ENCODE measurements around the gene MLLT10.
"Not testable (repeated sequence)": the region's sequence is repeated elsewhere in the genome, so short reads cannot be mapped to it uniquely, and the experiment has no call there.

MLLT10 gene

DNA sequence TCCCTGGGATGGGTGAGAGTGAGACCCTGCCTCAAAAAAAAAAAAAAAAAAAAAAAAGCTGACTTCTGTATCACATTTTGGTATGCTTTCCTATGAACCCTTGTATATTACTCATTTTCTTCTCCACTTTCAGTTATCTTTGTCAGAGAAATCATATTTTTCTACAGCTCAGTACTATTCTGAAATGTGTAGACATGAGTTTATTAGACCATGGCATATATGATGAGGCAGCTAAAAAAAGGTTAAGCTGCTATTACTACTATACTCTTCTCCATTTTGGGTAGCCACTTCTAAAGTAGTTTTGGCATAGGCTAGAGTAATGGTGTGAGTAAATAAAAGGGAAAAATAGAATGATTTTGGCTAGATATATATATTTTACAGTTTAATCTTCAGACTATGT is 53.4 kb downstream of the MLLT10 start:
- no peak overlapping the region for H3K4me3 ChIP-seq
- peaks cover 9% of the 10 kb centered on the region; the same call in 1 of the 2 replicates for H3K36me3 ChIP-seq (ENCODE audit: insufficient read depth, low read length)
- TF ChIP-seq POLR2AphosphoS5 (IDR thresholded peaks at IDR 0.05; ENCODE audit: borderline replicate concordance, low read depth, low read length) (no peak), EZH2 (IDR thresholded peaks at IDR 0.05) (no peak), FOXP2 (optimal IDR thresholded peaks at IDR 0.05; ENCODE audit: control extremely low read depth, extremely low read length, insufficient read depth) (no peak)
- no peaks in the 10 kb centered on the region for H3K9me3 ChIP-seq (ENCODE audit: low read depth, low read length)
- no peak for DNase-seq (ENCODE audit: low read depth, low spot score)
- no peak overlapping the region for H3K27ac ChIP-seq
- H3K9ac ChIP-seq (ENCODE audit: insufficient read length), result no peak overlapping the region

DNA sequence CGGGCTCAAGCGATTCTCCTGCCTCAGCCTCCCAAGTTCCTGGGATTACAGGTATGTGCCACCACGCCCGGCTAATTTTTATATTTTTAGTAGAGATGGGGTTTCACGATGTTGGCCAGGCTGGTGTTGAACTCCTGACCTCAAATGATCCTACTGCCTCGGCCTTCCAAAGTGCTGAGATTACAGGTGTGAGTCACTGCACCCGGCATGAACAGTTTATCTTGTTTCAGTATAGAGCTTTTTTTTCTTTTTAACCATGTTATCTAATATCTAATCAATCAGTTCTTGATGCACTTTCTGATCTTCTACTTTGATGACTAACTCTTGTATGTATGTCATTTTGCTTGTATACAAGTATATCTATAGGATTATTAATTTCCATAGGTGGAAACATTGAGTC is 54.1 kb downstream of the MLLT10 start:
- not testable (repeated sequence) for H3K36me3 ChIP-seq (ENCODE audit: insufficient read depth, low read length); H3K27ac ChIP-seq; H3K9ac ChIP-seq (ENCODE audit: insufficient read length); H3K9me3 ChIP-seq (ENCODE audit: low read depth, low read length); DNase-seq (ENCODE audit: low read depth, low spot score); H3K4me3 ChIP-seq

DNA sequence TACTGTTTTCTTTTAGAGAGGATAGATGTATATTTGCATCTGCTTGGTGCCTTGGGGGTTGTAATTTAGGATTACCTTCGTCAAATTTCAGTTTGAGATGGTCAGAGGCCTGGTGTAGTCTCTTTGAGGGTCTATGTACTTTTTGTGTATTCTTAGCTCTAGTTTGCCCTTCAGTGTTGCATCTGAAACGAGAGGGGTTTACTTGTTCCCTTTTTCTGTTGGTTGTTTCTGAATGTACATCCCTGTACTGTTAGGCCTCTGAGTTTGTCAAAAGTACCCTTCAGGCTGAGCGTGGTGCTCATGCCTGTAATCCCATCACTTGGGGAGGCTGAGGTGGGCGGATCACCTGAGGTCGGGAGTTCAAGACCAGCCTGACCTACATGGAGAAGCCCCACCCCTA is 60.0 kb downstream of the MLLT10 start:
- DNase-seq (ENCODE audit: low read depth, low spot score), result no peak
- no peak for TF ChIP-seq POLR2AphosphoS5 (IDR thresholded peaks at IDR 0.05; ENCODE audit: borderline replicate concordance, low read depth, low read length)
- TF ChIP-seq EZH2 (IDR thresholded peaks at IDR 0.05), result no peak
- TF ChIP-seq FOXP2 (optimal IDR thresholded peaks at IDR 0.05; ENCODE audit: control extremely low read depth, extremely low read length, insufficient read depth), result no peak
- H3K9me3 ChIP-seq (ENCODE audit: low read depth, low read length), result no peaks in the 10 kb centered on the region
- H3K4me3 ChIP-seq, result no peak overlapping the region
- H3K27ac ChIP-seq, result no peak overlapping the region
- H3K36me3 ChIP-seq (ENCODE audit: insufficient read depth, low read length), result peaks cover 5% of the 10 kb centered on the region; the same call in 1 of the 2 replicates
- H3K9ac ChIP-seq (ENCODE audit: insufficient read length), result no peak overlapping the region

GRCh38 chr10:21599582-21599981 is 65.5 kb downstream of the MLLT10 start:
- no peaks in the 10 kb centered on the region for H3K36me3 ChIP-seq (ENCODE audit: insufficient read depth, low read length)
- no peak overlapping the region for H3K27ac ChIP-seq
- TF ChIP-seq EZH2 (IDR thresholded peaks at IDR 0.05) (no peak), FOXP2 (optimal IDR thresholded peaks at IDR 0.05; ENCODE audit: control extremely low read depth, extremely low read length, insufficient read depth) (no peak), POLR2AphosphoS5 (IDR thresholded peaks at IDR 0.05; ENCODE audit: borderline replicate concordance, low read depth, low read length) (no peak)
- H3K9me3 ChIP-seq (ENCODE audit: low read depth, low read length), result no peaks in the 10 kb centered on the region
- no peak overlapping the region for H3K9ac ChIP-seq (ENCODE audit: insufficient read length)
- H3K4me3 ChIP-seq, result no peak overlapping the region
- no peak for DNase-seq (ENCODE audit: low read depth, low spot score)

DNA sequence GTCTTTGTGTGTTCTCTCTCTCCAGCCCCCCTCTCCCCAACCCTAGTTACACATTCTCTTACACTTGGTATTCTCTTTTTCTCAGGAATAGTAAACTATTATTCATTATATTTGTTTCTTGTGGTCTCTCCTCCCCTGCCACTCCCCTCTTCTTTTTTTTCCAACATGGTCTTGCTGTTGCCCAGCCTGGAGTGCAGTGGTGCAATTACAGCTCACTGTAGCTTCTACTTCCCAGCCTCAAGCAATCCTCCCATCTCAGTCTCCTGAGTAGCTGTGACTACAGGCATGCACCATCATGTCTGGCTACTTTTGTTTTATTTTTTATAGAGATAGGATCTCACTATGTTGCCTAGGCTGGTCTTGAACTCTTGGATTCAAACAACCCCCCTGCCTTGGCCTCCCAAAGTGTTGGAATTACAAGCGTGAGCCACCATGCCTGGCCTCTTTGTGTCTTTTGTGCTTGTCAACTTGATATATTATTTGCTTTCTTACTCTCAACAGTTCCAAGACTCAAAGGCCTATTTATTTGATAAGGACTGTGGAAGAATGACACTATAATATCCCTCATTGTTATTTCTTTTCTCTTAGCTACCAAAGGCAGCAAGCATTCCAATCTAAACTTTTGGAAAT is 66.9 kb downstream of the MLLT10 start:
- Histone ChIP-seq H3K9me3 (ENCODE audit: low read depth, low read length) (no peaks in the 10 kb centered on the region), H3K9ac (ENCODE audit: insufficient read length) (no peak overlapping the region), H3K4me3 (no peak overlapping the region), H3K27ac (no peak overlapping the region), H3K36me3 (ENCODE audit: insufficient read depth, low read length) (peaks cover 2% of the 10 kb centered on the region; the same call in 1 of the 2 replicates)
- DNase-seq (ENCODE audit: low read depth, low spot score), result no peak
- TF ChIP-seq FOXP2 (optimal IDR thresholded peaks at IDR 0.05; ENCODE audit: control extremely low read depth, extremely low read length, insufficient read depth), result no peak
- TF ChIP-seq POLR2AphosphoS5 (IDR thresholded peaks at IDR 0.05; ENCODE audit: borderline replicate concordance, low read depth, low read length), result no peak
- TF ChIP-seq EZH2 (IDR thresholded peaks at IDR 0.05), result no peak

DNA sequence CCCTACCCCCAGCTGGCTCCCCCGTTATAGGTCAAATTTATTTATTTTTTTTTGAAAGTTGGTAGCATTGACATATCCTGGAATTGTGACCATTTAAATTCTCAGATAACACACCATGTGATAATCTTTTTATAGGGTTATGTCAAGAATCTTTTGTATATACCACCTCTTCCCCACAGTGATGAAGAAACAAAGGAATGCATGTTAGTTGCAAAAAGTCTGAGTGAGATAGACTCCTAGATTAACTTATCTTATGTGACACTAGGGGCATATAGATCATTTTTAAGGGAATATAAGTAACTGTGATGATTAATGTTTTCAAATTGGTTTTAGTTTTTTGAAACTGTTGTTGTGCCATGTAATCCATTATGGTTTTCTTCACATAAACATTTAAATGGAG is 68.3 kb downstream of the MLLT10 start:
- Histone ChIP-seq H3K27ac (no peak overlapping the region), H3K9me3 (ENCODE audit: low read depth, low read length) (no peaks in the 10 kb centered on the region), H3K9ac (ENCODE audit: insufficient read length) (no peak overlapping the region), H3K4me3 (no peak overlapping the region), H3K36me3 (ENCODE audit: insufficient read depth, low read length) (peaks cover 13% of the 10 kb centered on the region)
- TF ChIP-seq EZH2 (IDR thresholded peaks at IDR 0.05), result no peak
- TF ChIP-seq FOXP2 (optimal IDR thresholded peaks at IDR 0.05; ENCODE audit: control extremely low read depth, extremely low read length, insufficient read depth), result no peak
- TF ChIP-seq POLR2AphosphoS5 (IDR thresholded peaks at IDR 0.05; ENCODE audit: borderline replicate concordance, low read depth, low read length), result no peak
- DNase-seq (ENCODE audit: low read depth, low spot score), result no peak

DNA sequence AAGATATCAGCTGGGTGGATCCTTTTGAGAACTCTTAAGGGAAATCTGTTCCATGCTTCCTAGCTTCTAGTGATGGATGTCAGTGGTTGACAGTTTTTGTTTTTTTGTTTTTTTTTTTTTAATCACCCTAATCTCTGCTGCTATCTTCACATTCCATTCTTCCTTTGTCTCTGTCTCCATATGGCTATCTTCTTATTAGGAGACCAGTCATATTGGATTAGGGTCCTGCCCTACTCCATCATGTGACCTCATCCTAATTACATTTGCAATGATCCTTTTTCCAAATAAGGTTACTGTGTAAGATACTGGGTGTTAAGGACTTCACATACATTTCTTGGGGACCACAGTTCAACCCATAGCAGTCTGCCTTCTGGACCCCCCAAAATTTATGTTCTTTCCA is 69.7 kb downstream of the MLLT10 start:
- Histone ChIP-seq H3K36me3 (ENCODE audit: insufficient read depth, low read length) (peaks cover 20% of the 10 kb centered on the region), H3K27ac (no peak overlapping the region), H3K9me3 (ENCODE audit: low read depth, low read length) (no peaks in the 10 kb centered on the region), H3K9ac (ENCODE audit: insufficient read length) (no peak overlapping the region), H3K4me3 (no peak overlapping the region)
- TF ChIP-seq EZH2 (IDR thresholded peaks at IDR 0.05) (no peak), FOXP2 (optimal IDR thresholded peaks at IDR 0.05; ENCODE audit: control extremely low read depth, extremely low read length, insufficient read depth) (no peak), POLR2AphosphoS5 (IDR thresholded peaks at IDR 0.05; ENCODE audit: borderline replicate concordance, low read depth, low read length) (no peak)
- no peak for DNase-seq (ENCODE audit: low read depth, low spot score)

DNA sequence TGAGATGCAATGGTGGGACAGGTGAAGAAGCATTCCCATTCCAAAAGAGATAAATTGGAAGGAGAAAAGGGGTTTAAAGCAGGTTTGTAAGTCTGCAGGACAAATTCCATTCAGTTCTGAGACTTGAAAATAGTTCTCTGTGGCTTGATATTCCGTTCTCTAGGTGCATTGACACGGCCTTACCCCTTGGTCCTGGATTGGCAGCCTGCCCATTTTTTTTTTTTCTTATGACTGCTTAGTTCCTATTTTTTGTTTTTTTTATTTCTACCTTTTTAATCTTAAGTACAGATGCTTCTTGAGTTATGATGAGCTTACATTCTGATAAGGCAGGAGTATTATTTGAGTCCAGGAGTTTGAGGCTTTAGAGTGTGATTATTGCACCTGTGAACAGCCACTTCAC is 70.6 kb downstream of the MLLT10 start:
- Histone ChIP-seq H3K27ac (no peak overlapping the region), H3K9me3 (ENCODE audit: low read depth, low read length) (no peaks in the 10 kb centered on the region), H3K4me3 (no peak overlapping the region), H3K36me3 (ENCODE audit: insufficient read depth, low read length) (peaks cover 27% of the 10 kb centered on the region), H3K9ac (ENCODE audit: insufficient read length) (no peak overlapping the region)
- no peak for DNase-seq (ENCODE audit: low read depth, low spot score)
- TF ChIP-seq POLR2AphosphoS5 (IDR thresholded peaks at IDR 0.05; ENCODE audit: borderline replicate concordance, low read depth, low read length) (no peak), FOXP2 (optimal IDR thresholded peaks at IDR 0.05; ENCODE audit: control extremely low read depth, extremely low read length, insufficient read depth) (no peak), EZH2 (IDR thresholded peaks at IDR 0.05) (no peak)

DNA sequence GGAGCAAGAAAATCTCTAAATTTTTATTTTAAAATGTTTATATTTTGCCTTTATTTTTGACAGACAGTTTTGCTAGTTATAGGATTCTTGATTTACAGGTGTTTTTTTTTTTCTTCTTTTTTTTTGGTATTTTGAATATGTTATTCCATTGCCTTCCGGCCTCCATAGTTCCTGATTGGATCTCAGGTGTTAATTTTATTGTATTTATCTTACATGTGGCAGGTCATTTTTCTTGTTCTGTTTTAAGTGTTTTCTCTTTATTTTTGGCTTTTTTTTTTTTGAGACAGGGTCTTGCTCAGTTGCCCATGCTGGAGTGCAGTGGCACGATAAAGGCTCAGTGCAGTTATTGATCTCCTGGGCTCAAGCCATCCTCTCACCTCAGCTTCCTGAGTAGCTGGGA is 73.9 kb downstream of the MLLT10 start:
- TF ChIP-seq EZH2 (IDR thresholded peaks at IDR 0.05) (no peak), FOXP2 (optimal IDR thresholded peaks at IDR 0.05; ENCODE audit: control extremely low read depth, extremely low read length, insufficient read depth) (no peak), POLR2AphosphoS5 (IDR thresholded peaks at IDR 0.05; ENCODE audit: borderline replicate concordance, low read depth, low read length) (no peak)
- Histone ChIP-seq H3K9ac (ENCODE audit: insufficient read length) (no peak overlapping the region), H3K4me3 (no peak overlapping the region), H3K27ac (no peak overlapping the region), H3K36me3 (ENCODE audit: insufficient read depth, low read length) (peaks cover 33% of the 10 kb centered on the region), H3K9me3 (ENCODE audit: low read depth, low read length) (no peaks in the 10 kb centered on the region)
- DNase-seq (ENCODE audit: low read depth, low spot score), result no peak
